SU-DHL-6 (cell line): ENCODE measurements around the gene WDR7.

ENCODE experiments used
- H2AFZ ChIP-seq: fragments of 200-600 bp; sonication (generic); 2 replicates; pipeline ENCODE4 v1.6.1; 2014; ENCODE audit warnings: low read depth, mild to moderate bottlenecking, moderate library complexity, mixed read lengths, antibody characterized with exemption, low read length; ENCODE audit not compliant: severe bottlenecking
- H3F3A ChIP-seq: fragments of 200-600 bp; shearing (Covaris generic); 2 replicates; pipeline ENCODE4 v1.6.0; 2016; ENCODE audit warnings: antibody characterized with exemption, mild to moderate bottlenecking; ENCODE audit not compliant: insufficient read depth
- H3K27ac ChIP-seq: fragments of 200-600 bp; sonication (generic); 2 replicates; pipeline ENCODE4 v1.5.1; 2016; ENCODE audit warnings: low read depth, mild to moderate bottlenecking, low read length, moderate library complexity, mixed read lengths
- H3K27me3 ChIP-seq: fragments of 200-600 bp; sonication (generic), shearing (Covaris generic); 2 replicates; pipeline ENCODE4 v1.6.0; 2014; ENCODE audit warnings: mild to moderate bottlenecking, low read length
- H3K36me3 ChIP-seq: fragments of 200-600 bp; sonication (generic); 2 replicates; pipeline ENCODE4 v1.6.1; 2014; ENCODE audit warnings: mild to moderate bottlenecking, low read length, mixed read lengths
- H3K4me2 ChIP-seq: fragments of 300-600, 200-600 bp; shearing (Covaris generic), sonication (generic); 2 replicates; pipeline ENCODE4 v1.6.0; 2014; ENCODE audit warnings: low read length, low read depth, mild to moderate bottlenecking; ENCODE audit not compliant: poor library complexity, severe bottlenecking
- H3K4me3 ChIP-seq: fragments of 200-600 bp; sonication (generic); 2 replicates; pipeline ENCODE4 v1.5.1; 2014; ENCODE audit warnings: antibody characterized with exemption, low read length, mild to moderate bottlenecking, mixed read lengths; ENCODE audit not compliant: insufficient read depth, poor library complexity, severe bottlenecking
- H3K79me2 ChIP-seq: fragments of 200-600 bp; sonication (generic); 2 replicates; pipeline ENCODE4 v1.6.1; 2014; ENCODE audit warnings: mild to moderate bottlenecking, low read length, moderate library complexity; ENCODE audit not compliant: insufficient read depth
- H3K9ac ChIP-seq: fragments of 200-600 bp; sonication (generic); 2 replicates; pipeline ENCODE4 v1.7.0; 2014; ENCODE audit warnings: mild to moderate bottlenecking, low read length
- H3K9me2 ChIP-seq: fragments of 200-600 bp; sonication (generic); replicated peaks from 2 replicates; pipeline ENCODE4 v1.6.1; 2014; ENCODE audit warnings: low read length; ENCODE audit not compliant: insufficient read depth
- H3K9me3 ChIP-seq: fragments of 200-600 bp; sonication (generic); 2 replicates; pipeline ENCODE4 v1.6.1; 2014; ENCODE audit warnings: low read length, mixed read lengths; ENCODE audit not compliant: insufficient read depth
- H4K20me1 ChIP-seq: fragments of 200-600 bp; sonication (generic); 2 replicates; pipeline ENCODE4 v1.6.1; 2014; ENCODE audit warnings: low read depth, mild to moderate bottlenecking, antibody characterized with exemption, low read length, moderate library complexity, mixed read lengths
- EZH2phosphoT487 ChIP-seq: fragments of 200-600 bp; sonication (generic), shearing (Covaris generic); conservative IDR thresholded peaks from 2 replicates; pipeline ENCODE4 v1.6.1; 2018; ENCODE audit warnings: mild to moderate bottlenecking, antibody characterized with exemption, low read length, moderate library complexity, mixed read lengths
- TF ChIP-seq, protein P1 (sequence below): fragments of 200-600 bp; sonication (generic); IDR thresholded peaks from one replicate; pipeline ENCODE4 v1.5.1; 2017; ENCODE audit warnings: antibody characterized with exemption, mild to moderate bottlenecking, low read length, moderate library complexity; ENCODE audit not compliant: insufficient read depth, poor library complexity, severe bottlenecking

WDR7 gene

DNA sequence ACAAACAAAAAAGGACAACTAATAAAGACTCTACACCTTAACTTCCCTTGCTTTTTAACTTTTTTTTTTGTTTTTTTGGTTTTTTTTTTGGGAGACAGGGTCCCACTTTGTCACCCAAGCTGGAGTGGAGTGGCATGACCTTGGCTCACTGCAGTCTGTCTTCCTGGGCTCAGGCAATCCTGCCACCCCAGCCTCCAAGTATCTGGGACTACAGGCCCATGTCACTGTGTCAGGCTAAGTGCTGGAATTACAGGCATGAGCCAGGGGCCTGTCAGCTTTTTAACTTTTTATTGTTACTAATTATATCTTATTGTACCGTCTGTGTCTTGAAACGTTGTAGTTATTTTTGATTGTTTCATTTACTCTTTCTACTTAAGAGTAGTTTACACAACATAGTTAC, 25.5 kb downstream of the WDR7 start:
- no peak overlapping the region for H3K9ac ChIP-seq
- 0 out of 2 replicates have a peak, but pooled peaks cover 3% of the 10 kb centered on the region for H3K79me2 ChIP-seq
- no peaks in the 10 kb centered on the region for H3K9me2 ChIP-seq
- no peak overlapping the region for H3K4me3 ChIP-seq
- H2AFZ ChIP-seq: no peak overlapping the region
- TF ChIP-seq EZH2phosphoT487: no peak
- TF ChIP-seq, protein P1, sequence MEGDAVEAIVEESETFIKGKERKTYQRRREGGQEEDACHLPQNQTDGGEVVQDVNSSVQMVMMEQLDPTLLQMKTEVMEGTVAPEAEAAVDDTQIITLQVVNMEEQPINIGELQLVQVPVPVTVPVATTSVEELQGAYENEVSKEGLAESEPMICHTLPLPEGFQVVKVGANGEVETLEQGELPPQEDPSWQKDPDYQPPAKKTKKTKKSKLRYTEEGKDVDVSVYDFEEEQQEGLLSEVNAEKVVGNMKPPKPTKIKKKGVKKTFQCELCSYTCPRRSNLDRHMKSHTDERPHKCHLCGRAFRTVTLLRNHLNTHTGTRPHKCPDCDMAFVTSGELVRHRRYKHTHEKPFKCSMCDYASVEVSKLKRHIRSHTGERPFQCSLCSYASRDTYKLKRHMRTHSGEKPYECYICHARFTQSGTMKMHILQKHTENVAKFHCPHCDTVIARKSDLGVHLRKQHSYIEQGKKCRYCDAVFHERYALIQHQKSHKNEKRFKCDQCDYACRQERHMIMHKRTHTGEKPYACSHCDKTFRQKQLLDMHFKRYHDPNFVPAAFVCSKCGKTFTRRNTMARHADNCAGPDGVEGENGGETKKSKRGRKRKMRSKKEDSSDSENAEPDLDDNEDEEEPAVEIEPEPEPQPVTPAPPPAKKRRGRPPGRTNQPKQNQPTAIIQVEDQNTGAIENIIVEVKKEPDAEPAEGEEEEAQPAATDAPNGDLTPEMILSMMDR: no peak
- H3K4me2 ChIP-seq: no peak overlapping the region
- H3K27ac ChIP-seq: no peak overlapping the region
- H3F3A ChIP-seq: no peaks in the 10 kb centered on the region
- H4K20me1 ChIP-seq: 0 out of 2 replicates have a peak, but pooled peaks cover 5% of the 10 kb centered on the region
- no peaks in the 10 kb centered on the region for H3K9me3 ChIP-seq
- no peaks in the 10 kb centered on the region for H3K27me3 ChIP-seq
- no peaks in the 10 kb centered on the region for H3K36me3 ChIP-seq

- Histone ChIP-seq H3F3A (no peaks in the 10 kb centered on the region), H3K27me3 (no peaks in the 10 kb centered on the region), H3K9ac (no peak overlapping the region), H3K4me3 (no peak overlapping the region), H3K36me3 (no peaks in the 10 kb centered on the region; the same call in 1 of the 2 replicates), H2AFZ (no peak overlapping the region), H3K9me3 (no peaks in the 10 kb centered on the region), H3K27ac (no peak overlapping the region), H4K20me1 (no peaks in the 10 kb centered on the region), H3K9me2 (no peaks in the 10 kb centered on the region), H3K79me2 (no peaks in the 10 kb centered on the region), H3K4me2 (no peak overlapping the region)
- no peak for TF ChIP-seq EZH2phosphoT487
- TF ChIP-seq, protein P1: no peak
These were observed 27.8 kb downstream of the WDR7 start for GRCh38 chr18:56678836-56679565.

DNA sequence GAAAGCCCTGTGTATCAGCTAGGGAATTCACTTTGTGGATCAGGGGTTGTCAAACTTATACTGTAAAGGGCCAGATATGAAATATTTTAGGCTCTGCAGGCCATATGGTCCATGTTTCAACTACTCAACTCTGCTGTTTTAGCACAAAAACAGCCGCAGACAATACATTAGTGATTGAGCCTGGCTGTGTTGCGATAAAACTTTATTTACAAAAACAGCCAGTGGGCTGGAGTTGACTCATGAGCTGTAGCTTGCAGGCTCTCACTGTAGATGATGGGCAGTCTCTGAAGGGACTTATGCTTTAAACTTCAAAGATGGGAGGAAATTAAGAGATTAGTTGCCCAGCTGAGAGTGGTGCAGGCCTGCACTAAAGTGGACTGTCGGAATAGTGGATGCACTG, 33.1 kb downstream of the WDR7 start:
- no peaks in the 10 kb centered on the region for H3K9me2 ChIP-seq
- no peaks in the 10 kb centered on the region for H3F3A ChIP-seq
- H3K79me2 ChIP-seq: no peaks in the 10 kb centered on the region
- H3K27ac ChIP-seq: no peak overlapping the region
- H3K4me3 ChIP-seq: no peak overlapping the region
- H2AFZ ChIP-seq: no peak overlapping the region
- H3K9ac ChIP-seq: no peak overlapping the region
- no peaks in the 10 kb centered on the region for H3K27me3 ChIP-seq
- no peak for TF ChIP-seq EZH2phosphoT487
- TF ChIP-seq, protein P1: no peak
- no peak overlapping the region for H3K4me2 ChIP-seq
- H3K36me3 ChIP-seq: peaks cover 11% of the 10 kb centered on the region; the same call in 1 of the 2 replicates
- H4K20me1 ChIP-seq: no peaks in the 10 kb centered on the region
- no peaks in the 10 kb centered on the region for H3K9me3 ChIP-seq
